Renal cortical epithelial cell (primary cell): ENCODE measurements around the gene SBF1. TPM values are rescaled to one million over a fixed set of nuclear protein-coding genes. Genes with fewer than 3 reads are reported as not detected.

Source experiments
- DNase-seq: peaks from one replicate; pipeline ENCODE4 v3.0.0-alpha.2; 2011; ENCODE audit warnings: low read depth
- total RNA-seq: library from RNA; depleted of rRNA; stranded (reverse); fragments of >200 nt; gene quantifications from 2 replicates; pipeline ENCODE4 v1.2.3, GENCODE V29; 2014

The SBF1 gene
- total RNA-seq, 1 donor from 2014 or later, result 68.2 TPM

GRCh38 chr22:50465066-50465930 is 9.5 kb downstream of the SBF1 start:
- no peak for DNase-seq

GRCh38 chr22:50464451-50464850 is 10.4 kb downstream of the SBF1 start:
- DNase-seq, result no peak

- DNase-seq, result no peak
Observed at GRCh38 chr22:50463188-50463900, 11.5 kb downstream of the SBF1 start.

GRCh38 chr22:50461979-50462540 is 12.8 kb downstream of the SBF1 start:
- no peak for DNase-seq

GRCh38 chr22:50461536-50461935 is 13.3 kb downstream of the SBF1 start:
- DNase-seq, result no peak

GRCh38 chr22:50460938-50461337 is 13.9 kb downstream of the SBF1 start:
- DNase-seq, result no peak

- DNase-seq, result no peak
Observed at GRCh38 chr22:50459496-50460140, 15.2 kb downstream of the SBF1 start.

GRCh38 chr22:50459016-50459415 is 15.8 kb downstream of the SBF1 start:
- DNase-seq, result no peak

GRCh38 chr22:50456466-50457234 is 18.2 kb downstream of the SBF1 start:
- no peak for DNase-seq

- DNase-seq, result no peak
Observed at GRCh38 chr22:50456026-50456425, 18.8 kb downstream of the SBF1 start.

- no peak for DNase-seq
Observed at GRCh38 chr22:50455201-50455600, 19.6 kb downstream of the SBF1 start.

GRCh38 chr22:50454556-50455075 is 20.2 kb downstream of the SBF1 start:
- DNase-seq, result no peak

GRCh38 chr22:50452649-50453048 is 22.2 kb downstream of the SBF1 start:
- no peak for DNase-seq

GRCh38 chr22:50447576-50448551 is 27.0 kb downstream of the SBF1 start:
- no peak for DNase-seq

GRCh38 chr22:50446708-50447575 is 27.9 kb downstream of the SBF1 start:
- DNase-seq, result no peak

GRCh38 chr22:50445880-50446707 is 28.7 kb downstream of the SBF1 start:
- DNase-seq, result no peak

- no peak for DNase-seq
Observed at GRCh38 chr22:50445071-50445879, 29.6 kb downstream of the SBF1 start.
